Activated CD4-positive, alpha-beta T cell treated with anti-CD3 and anti-CD28 coated beads, Interleukin-2, amount 50 U/mL, for 24 hours (primary cell): ENCODE data around the gene KATNIP.
"Not testable (repeated sequence)": the region's sequence is repeated elsewhere in the genome, so short reads cannot be mapped to it uniquely, and the experiment has no call there.

Experiments used
- DNase-seq, 2 donors: peaks; one replicate each; pipeline ENCODE4 v3.0.0-alpha.2; 2020; ENCODE audit warnings: low read depth in 1 of 2, low spot score in 1 of 2

The KATNIP gene

DNA sequence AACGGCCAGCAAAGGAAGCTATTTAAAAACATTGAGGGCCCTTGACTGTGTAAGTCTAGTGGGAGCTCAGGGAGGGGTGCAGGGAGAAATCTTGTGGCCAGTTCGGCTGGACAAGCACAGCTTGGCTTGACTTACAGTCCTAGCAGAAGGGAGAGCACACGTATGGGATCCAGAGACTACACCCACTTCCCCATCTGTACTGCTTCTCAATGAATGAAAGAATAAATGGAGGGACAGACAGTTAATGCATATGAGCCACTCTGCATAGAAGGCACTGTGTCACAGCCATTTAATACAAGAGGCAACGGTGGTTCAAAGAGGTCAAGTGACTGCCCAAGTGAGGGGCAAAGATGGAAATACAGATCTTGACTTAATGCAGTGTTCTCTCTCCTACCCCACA is 15.7 kb upstream of the KATNIP start:
- no peak for DNase-seq

DNA sequence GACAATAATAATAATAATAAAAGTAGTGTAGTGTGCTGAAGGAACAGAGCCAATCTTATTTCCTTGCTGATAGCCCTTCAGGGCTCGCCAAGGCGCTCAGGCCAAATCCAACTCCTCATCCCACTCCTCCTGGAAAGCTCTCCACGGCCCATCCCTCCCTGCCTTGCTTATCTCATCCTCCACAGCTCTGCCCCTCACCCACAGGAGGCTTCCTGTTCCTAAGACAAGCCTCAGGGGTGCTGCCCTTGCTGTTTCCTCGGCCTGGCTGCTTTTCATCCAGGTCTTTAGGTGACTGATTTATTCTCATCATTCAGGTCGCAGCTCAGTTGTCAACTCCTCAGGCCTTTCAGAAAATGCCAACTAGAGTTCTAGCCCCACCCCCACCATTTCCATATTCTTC is 11.4 kb upstream of the KATNIP start:
- DNase-seq, result no peak

DNA sequence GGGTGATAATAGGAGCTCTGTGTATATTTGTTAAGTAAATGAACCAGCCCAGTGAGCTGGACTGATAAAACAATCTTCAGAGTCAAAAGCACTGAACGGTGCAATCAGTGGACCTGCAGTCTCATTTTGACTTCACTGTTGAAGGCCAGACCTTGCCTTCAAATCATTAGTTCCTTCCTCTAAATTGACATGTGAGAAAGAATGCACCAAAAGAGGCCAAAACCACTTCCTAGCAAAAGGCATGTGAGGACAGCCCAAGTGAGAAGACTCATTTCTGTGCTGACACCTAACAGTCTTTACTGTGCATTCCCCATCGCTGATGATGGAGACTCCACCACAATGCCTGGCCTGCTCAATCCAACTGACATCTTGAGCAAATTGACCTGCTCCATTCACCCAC is 10.8 kb upstream of the KATNIP start:
- no peak for DNase-seq

DNA sequence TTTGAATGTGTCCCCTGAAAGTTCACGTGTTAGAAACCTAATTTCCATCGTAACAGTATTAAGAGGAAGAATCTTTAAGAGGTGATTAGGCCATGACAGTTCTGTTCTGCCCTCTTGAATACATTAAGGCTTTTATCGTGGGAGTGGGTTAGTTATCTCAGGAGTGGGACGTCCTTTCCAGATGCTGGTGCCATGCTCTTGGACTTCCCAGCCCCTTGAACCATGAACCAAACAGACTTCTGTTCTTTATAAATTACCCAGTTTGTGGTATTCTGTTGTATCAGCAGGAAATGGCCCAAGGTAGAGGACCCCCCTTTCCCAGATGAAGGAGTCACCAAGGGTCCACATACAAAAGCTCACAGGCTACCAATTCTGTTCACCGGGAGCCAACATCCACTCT is 10.3 kb upstream of the KATNIP start:
- DNase-seq, result no peak

DNA sequence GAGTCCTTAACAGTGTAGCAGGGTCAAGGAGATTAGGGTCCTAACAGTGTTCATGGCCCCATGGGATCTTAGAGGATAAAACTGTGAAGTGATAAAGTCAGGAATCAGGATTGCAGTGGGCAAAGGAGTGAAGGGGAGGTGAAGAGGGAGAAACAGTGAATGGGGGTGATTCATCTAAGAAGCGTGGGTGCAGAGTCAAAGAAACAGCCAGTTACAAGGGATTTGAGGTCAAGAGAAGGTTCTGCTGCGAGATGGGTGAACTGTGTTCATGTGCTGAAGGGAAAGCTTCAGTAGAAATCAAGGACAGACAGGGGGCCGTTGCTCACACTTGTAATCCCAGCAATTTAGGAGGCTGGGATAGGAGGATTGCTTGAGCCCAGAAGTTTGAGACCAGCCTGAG is 6.1 kb upstream of the KATNIP start:
- no peak for DNase-seq

DNA sequence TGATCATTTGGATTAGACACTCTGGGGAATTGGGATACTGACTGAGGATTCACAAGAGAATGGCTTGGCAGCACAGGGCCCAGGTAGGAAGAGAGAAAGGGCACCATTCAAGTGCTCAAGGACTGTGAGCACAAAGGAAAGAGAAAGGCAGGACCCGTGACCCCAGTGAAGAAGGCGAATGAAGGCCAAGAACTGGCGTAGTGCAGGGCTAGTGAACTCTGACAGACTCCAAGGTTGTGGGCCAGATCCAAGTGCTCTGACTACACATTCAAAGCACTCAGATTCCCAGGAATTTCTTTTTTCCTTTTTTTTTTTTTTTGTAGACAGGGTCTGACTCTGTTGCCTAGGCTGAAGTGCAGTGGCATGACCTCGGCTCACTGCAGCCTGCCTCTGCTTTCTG is 5.3 kb upstream of the KATNIP start:
- DNase-seq, result no peak

DNA sequence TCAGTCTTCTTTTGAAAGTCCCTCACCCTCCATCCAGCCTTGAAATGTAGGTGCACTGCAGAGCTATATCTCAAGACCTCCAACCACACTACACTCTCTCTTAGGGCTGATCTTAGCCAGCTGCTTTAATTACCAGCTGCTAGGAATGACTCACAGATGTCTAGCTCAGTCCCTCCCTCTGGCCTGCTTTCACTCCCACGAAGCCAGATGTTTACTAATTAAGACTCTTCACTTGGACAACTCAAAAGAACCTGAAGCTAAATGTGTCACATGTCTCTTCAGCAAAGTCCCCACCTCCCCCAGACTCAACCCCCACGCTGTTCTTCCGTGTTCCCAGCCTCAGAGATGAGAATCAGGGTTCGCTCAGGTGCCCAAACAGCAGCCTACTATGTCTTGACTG is 2.8 kb upstream of the KATNIP start:
- no peak for DNase-seq

DNA sequence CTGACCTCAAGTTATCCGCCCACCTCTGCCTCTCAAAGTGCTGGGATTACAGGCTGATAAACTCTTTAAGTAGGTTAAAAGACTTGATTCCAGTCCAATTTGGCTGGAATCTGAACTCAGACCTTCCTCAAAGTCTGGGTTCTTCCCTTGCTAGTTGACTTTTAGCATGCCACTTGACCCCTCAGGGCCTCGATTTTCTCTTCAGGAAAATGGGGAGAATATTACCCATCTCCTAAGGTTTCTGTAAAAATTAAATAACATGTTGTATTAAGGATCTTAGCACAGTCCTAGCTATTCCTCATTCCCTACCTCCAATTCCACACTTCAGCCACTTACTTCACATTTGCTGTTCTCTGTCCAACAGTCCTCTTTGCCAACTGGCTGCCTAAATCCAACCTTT is 2.1 kb upstream of the KATNIP start:
- no peak for DNase-seq

DNA sequence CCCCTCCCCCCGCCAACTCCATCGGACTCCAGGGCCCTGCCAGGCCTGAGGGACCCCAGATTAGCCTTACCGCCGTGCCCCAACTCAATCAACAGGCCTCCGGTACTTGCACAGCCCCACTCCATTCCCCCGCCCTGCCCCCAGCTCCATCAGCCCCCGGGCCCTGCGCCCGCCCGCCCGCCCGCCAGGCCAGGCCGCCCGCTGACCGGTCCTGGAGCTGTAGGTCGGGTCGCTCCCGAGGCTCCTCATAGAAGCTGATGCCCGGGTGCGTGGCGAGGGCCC is 539 bp upstream of the KATNIP start:
- no peak for DNase-seq

DNA sequence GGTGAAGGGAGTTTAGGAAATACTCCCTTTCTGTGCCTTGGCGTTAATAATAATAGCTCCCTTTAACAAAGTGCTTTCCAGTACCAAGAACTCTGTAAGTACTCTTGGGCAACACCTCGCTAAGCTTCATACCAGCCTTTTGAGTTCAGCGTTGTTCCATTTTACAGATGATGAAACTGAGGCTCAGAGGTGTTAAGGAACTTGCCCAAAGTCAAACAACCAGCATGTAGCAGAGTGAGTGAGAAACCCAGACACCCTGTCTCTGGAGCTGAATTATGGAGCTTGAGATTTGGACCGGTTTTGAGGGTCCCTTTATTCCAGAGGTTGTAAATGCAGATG is 607 bp downstream of the KATNIP start:
- no peak for DNase-seq

DNA sequence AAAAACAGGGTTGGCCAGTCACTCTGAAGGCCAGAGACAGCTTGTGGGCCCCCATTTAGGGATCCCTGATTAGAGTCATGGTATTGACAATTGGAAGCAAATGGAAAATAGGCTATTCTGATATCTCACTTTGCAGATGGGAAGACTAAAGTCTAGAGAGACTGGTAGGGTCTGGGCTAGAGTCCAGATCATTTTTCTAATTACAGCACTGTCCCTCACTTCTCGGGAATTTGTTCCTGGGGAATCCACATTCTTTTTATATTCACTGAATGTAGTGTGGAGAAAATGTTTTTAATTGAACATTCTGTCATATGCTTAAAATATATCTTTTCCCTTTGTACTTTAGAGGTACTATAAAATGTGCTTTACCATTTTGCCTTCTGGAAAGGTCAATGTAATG is 1.1 kb downstream of the KATNIP start:
- DNase-seq, result no peak

DNA sequence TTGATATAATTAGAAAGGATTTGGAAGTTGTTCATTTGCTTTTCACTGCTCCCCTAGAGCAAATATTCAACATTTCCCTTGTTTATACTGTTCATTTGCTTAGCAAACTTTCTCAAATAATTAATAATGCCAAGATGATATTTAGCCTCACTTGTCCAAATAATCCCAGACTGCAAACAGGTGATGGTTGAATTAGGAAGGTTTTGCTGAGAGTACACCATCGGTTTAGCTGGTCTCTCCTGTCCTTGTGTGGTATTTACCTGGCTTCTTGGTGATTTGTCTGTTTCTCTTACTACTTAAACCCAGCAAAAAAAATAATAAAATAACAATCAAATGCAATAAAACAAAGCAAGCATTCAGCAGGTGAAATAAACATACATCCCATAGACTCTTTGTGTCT is 6.5 kb downstream of the KATNIP start:
- DNase-seq, result no peak

DNA sequence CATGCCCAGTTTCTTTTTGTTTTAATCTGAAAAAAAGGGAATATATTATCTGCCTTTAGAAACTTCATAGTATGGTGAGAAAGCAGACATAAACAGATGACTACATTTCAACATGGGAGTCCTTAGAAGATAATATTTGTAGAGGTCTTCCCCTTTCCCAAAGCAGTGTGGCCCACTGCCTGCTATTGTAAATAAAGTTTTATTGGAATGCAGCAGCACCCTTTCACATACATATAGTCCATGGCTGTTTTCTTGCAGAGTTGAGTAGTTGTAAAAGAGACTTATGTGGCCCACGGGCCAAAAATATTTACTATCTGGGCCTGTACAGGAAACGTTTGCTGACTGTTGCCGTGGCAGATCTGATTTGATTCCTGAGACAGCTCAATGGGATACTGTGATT is 8.5 kb downstream of the KATNIP start:
- no peak for DNase-seq

DNA sequence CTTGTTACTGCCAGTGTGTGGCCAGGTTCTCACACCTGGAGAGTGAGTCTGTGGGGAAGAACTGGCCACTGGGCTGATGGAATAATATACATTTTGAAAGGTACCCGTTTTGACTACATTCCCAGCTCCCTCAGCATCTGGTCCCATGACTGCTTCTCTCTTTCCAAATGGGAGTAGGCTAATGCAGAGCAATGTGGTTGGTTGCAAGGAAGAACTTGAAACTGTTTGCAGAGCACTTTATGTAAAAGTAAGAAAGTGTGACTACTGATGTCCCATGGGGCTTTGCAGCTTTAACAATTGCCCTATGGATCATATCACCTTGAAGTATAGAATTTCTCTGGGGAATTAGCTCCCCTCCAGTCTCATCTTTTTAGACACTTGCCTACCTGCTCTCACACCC is 9.0 kb downstream of the KATNIP start:
- no peak for DNase-seq

DNA sequence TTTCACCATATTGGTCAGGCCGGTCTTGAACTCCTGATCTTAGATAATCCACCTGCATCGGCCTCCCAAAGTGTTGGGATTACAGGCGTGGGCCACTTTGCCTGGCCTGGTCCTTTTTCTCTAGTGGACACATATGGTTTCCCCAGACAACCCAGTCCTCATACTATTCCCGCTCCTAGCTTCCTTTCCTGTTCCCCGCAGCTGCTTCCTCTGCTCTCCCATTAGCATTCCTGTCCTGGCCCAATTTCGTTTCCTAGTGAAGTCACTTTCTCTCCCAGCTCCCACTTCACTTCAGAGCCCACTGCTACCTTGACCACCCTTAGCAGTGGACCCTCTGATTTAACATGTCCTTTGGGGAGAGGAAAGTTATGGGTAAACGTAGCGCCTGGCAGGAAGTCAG is 11.3 kb downstream of the KATNIP start:
- DNase-seq, result no peak

DNA sequence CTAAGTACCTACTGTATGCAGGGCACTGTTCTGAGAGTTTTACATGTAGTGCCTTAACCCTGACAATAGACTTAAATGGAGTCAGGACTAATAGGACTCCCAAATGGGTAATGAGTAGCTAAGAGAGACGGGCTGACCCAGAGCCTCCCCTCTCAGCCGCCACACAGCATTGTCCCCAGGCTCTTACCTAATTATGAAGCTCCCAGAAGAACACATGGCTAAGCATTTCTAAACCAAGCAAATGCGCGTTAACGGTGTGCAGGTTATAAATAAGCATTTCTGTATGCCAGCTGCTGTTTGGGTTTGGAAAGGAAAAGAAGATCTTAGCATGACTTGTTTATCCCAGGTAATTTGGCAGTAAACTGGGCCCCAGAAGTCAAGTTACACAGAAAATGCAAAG is 14.3 kb downstream of the KATNIP start:
- no peak for DNase-seq

DNA sequence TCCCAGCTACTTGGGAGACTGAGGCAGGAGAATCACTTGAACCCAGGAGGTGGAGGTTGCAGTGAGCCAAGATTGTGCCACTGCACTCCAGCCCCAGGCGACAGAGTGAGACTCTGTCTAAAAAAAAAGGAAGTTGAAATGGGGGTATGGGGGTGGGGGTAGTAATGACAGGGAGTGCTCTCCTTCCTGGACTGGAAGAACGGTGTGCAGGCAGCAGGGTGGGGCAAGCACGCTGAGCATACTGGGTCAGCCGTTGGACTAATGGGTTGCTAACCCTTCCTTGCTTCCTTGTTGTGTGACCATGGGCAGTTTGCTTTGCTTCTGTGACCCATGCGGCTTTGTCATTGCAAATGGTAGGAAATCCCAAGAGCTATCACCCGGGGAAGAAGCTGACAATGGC is 16.5 kb downstream of the KATNIP start:
- no peak for DNase-seq

DNA sequence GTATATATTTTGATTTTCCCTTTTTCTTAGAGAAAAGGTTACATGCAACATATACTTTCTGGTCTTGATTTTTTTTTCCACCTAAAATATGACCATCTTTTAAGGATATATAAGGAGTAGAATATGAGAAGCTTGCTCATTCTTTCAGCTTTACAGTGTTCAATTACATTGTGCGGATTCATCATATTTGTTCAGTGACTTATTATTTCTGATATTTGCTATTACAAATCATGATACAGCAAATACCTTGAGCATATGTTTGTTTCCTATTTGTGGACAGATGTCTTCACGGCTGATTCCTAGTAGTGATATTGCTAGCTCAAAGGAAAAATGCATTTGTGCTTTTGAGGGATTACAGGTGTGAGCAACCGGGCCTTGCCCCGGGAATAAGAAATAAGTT is 18.1 kb downstream of the KATNIP start:
- DNase-seq, result no peak

DNA sequence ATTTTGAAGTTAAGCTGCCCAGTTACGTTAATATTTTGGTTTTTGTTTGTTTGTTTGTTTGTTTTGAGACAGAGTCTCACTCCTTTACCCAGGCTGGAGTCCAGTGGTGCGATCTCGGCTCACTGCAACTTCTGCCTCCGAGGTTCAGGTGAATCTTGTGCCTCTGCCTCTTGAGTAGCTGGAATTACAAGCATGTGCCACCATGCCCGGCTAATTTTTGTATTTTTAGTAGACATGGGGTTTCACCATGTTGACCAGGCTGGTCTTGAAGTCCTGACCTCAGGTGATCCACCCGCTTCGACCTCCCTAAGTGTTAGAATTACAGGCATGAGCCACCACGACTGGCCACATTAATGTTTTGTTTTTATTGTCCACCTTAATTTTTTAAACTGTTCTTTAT is 21.0 kb downstream of the KATNIP start:
- DNase-seq, result not testable (repeated sequence)

DNA sequence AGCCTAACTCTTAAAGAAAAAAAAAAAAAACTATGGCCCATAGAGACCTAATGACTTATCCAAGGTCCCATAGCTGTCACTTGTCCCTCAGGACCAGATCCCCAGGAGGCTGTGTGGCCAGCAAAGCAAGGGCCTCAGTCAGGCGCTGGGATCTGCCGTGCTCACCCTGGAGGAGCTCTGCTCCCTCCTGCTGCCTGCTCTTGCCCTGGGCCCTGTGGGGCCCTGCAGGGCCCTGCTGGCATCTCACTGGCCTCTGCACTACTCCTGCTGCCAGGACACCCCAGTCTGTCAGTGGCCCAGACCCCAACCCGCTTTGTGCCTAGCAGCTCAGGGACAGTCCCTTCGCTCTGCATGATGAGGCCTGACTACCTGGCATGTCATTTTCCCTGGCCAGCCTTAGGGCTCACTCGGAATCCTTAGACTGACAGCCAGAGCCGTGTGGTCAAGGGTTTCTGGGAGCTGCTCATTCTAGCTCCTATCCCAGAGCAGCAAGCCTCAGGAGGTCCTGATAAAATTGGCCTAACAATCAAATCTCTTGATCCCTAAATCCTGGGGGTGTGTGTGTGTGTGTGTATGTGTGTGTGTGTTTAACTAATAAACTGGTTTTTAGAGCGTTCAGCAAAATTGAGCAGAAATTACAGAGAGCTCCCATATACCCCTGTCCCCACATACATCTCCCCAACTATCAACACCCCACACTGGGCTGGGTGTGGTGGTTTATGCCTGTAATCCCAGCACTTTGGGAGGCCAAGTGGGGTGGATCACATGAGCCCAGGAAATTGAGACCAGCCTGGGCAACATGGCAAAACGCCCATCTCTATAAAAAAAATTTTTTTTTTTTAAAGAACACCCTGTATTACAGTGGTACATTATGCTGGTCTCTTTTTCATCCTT is 21.7 kb downstream of the KATNIP start:
- DNase-seq, result no peak

DNA sequence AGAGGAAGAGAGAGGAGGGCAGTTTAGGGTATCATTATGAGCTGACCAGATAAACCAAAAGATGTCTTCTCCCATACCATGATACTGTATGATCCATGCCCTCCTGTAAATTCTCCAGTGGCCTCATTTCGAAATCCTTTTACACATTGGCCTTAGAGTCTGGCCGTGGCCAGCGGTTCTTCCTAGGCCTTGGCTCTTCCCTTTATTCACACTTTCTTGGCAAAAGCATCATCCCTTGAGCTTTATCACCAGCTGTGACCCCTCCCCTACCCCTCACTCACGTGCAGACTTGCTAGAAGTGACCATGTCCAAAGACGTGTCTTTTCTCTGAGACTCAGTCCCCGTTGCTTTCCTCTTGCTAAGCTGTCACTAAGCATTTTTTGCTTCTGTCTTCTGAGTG is 22.8 kb downstream of the KATNIP start:
- DNase-seq, result no peak

DNA sequence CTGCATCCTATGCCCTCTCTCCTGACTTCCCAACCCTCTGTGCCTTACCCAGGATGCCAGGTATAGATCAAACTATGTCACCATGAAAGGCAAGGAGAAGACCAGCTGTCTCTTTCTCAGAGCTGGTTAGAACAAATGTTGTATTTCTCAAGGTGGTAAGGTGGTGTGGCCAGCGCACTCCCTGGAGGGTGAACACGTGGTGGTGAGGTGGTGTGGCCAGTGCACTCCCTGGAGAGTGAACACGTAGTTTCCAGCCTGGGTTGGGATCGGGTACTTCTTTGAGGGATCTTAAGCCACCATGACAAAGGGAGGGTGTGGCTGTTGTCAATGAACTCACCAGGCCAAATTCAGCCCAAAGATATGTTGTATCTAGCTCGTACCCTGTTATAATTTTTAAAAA is 26.8 kb downstream of the KATNIP start:
- DNase-seq, result no peak

DNA sequence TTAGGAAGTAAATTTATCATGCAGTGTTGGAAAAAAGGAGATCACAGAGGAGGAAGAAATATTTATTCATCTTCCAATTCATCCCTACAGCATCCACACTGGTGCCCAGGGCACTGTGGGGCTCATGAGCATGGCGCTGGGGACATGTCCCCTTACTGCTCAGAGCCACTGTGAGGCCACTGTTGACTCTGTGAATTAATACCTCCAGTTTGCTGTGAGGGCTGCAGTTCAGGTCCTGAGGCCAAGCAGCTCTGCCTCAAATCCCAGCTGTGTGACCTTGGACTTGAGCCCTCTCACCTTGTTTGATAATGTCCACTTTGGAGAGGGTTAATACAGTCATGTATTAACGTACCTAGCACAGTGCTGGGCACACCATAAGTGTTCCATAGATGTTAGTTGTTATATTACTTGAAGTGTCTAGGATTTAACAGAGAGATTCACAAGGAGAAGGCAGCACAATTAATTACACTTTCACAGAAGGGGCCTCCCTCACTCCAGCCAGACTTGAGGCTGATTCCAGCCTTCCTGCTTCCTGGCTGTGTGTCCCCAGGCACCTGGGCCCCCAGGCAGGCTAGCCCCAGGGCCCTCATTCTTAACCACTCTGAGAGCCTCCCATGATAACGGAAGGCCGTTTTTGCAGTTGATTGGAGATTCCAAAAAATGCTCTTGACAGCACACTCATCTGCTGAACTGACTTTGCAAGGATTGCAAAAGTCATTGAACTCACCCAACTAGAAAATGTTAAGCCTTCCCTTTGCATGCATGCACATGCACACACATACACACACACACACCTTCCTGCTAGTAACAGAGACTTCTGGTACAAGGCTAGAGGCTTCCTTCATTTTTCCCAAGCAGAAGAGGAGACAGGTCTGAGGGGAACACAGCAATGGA is 29.4 kb downstream of the KATNIP start:
- no peak for DNase-seq
